B cell (primary cell): ENCODE data around the gene TSPAN5.

ENCODE experiments used
- CTCF ChIP-seq: fragments of 200-600 bp; IDR thresholded peaks from one replicate; pipeline ENCODE4 v1.8.0; 2022; ENCODE audit warnings: antibody characterized with exemption, mild to moderate bottlenecking
- EZH2 ChIP-seq: IDR thresholded peaks from 2 replicates; pipeline ENCODE4 v1.6.1; 2012; ENCODE audit warnings: borderline replicate concordance, low read depth, mild to moderate bottlenecking, moderate library complexity, low read length; ENCODE audit not compliant: insufficient read depth, poor library complexity, severe bottlenecking

GRCh38 chr4:98506462-98507132 is 151.8 kb downstream of the TSPAN5 start:
- TF ChIP-seq CTCF = no peak
- TF ChIP-seq EZH2 = no peak
